Measurements from ENCODE around the gene PARG. TPM values are rescaled to one million over a fixed set of nuclear protein-coding genes. Genes with fewer than 3 reads are reported as not detected.

PARG gene
- polyA plus RNA-seq, 1 of the 3 experiments (the other 2 are of a cell fraction) = 12.1 TPM

GRCh38 chr10:49830846-49831245, 111.0 kb downstream of the PARG start:
- ChIA-PET CTCF (interaction anchor here (0.8 kb wide), 1 partner anchor 236 kb away, joined by 4 read pairs; no protein-coding TSS in a partner anchor), POLR2A (no interaction called here)
- Histone ChIP-seq H3K4me1 (ENCODE audit: control insufficient read depth in 1 of 2, insufficient read depth in 2 of 2, low read depth in 1 of 2, low read length in 1 of 2) (peaks cover 0 to 30% of the 10 kb centered on the region in 2 experiments), H3K79me2 (ENCODE audit: insufficient read depth) (no peaks in the 10 kb centered on the region), H3K4me2 (no peak overlapping the region), H3K27ac (ENCODE audit: low read depth in 2 of 2, low read length in 1 of 2) (peak overlapping the region; percentile 59 to 85; a peak in 3 of 4 replicates), H3K27me3 (ENCODE audit: insufficient read depth) (no peaks in the 10 kb centered on the region), H2AFZ (ENCODE audit: low read depth) (no peak overlapping the region), H3K9me3 (no peaks in the 10 kb centered on the region), H3K9ac (no peak overlapping the region), H4K20me1 (ENCODE audit: insufficient read depth) (no peaks in the 10 kb centered on the region), H3K36me3 (replicated peaks in 1 of 2; ENCODE audit: control insufficient read depth in 1 of 2, insufficient read depth in 2 of 2, low read length in 1 of 2) (peaks cover 14 to 50% of the 10 kb centered on the region in 2 experiments), H3K4me3 (ENCODE audit: low read depth in 2 of 2, low read length in 1 of 2) (no peak overlapping the region), H3K9me2 (no peaks in the 10 kb centered on the region), H3F3A (replicated peaks; ENCODE audit: insufficient read depth) (peaks cover 11% of the 10 kb centered on the region)
- no peak for DNase-seq
- TF ChIP-seq USF2 (IDR thresholded peaks at IDR 0.05; ENCODE audit: borderline replicate concordance, low read depth, low read length) (no peak), CTCF (IDR thresholded peaks at IDR 0.05) (no peak), FOXJ3 (CRISPR knock-in tag; IDR thresholded peaks at IDR 0.05) (no peak), REST (IDR thresholded peaks at IDR 0.05; ENCODE audit: low read depth, low read length) (no peak), SMC3 (IDR thresholded peaks at IDR 0.05; ENCODE audit: low read depth, low read length) (no peak), YY1 (IDR thresholded peaks at IDR 0.05; ENCODE audit: low read depth) (no peak), FOXM1 (IDR thresholded peaks at IDR 0.05; ENCODE audit: low read depth) (no peak), RCOR1 (IDR thresholded peaks at IDR 0.05; ENCODE audit: low read length) (no peak)

GRCh38 chr10:49830016-49830415, 111.8 kb downstream of the PARG start:
- 82% methylated on average over 3 of the region's 3 CpGs for WGBS (ENCODE audit: low lambda C conversion rate)
- H3F3A ChIP-seq (replicated peaks; ENCODE audit: insufficient read depth) = peaks cover 11% of the 10 kb centered on the region
- H3K4me2 ChIP-seq = no peak overlapping the region
- H3K79me2 ChIP-seq (ENCODE audit: insufficient read depth) = no peaks in the 10 kb centered on the region
- H3K9me2 ChIP-seq = no peaks in the 10 kb centered on the region
- H3K4me1 ChIP-seq (ENCODE audit: control insufficient read depth in 1 of 2, insufficient read depth in 2 of 2, low read depth in 1 of 2, low read length in 1 of 2) = peaks cover 0 to 30% of the 10 kb centered on the region in 2 experiments
- H3K4me3 ChIP-seq (ENCODE audit: low read depth in 2 of 2, low read length in 1 of 2) = no peak overlapping the region
- POLR2A ChIA-PET = no interaction called here
- H2AFZ ChIP-seq (ENCODE audit: low read depth) = no peak overlapping the region
- no peak overlapping the region for H3K9ac ChIP-seq
- H3K9me3 ChIP-seq = no peaks in the 10 kb centered on the region
- no peaks in the 10 kb centered on the region for H3K27me3 ChIP-seq (ENCODE audit: insufficient read depth)
- no peaks in the 10 kb centered on the region for H4K20me1 ChIP-seq (ENCODE audit: insufficient read depth)
- peak overlapping the region; percentile 59 to 85; a peak in 3 of 4 replicates for H3K27ac ChIP-seq (ENCODE audit: low read depth in 2 of 2, low read length in 1 of 2)
- no peak for DNase-seq
- CTCF ChIA-PET = no interaction called here
- peaks cover 18 to 49% of the 10 kb centered on the region in 2 experiments for H3K36me3 ChIP-seq (replicated peaks in 1 of 2; ENCODE audit: control insufficient read depth in 1 of 2, insufficient read depth in 2 of 2, low read length in 1 of 2)
- TF ChIP-seq REST (IDR thresholded peaks at IDR 0.05; ENCODE audit: low read depth, low read length) (no peak), EP300 (IDR thresholded peaks at IDR 0.05; ENCODE audit: borderline replicate concordance in 1 of 2, low read depth in 1 of 2, low read length in 1 of 2) (no peak), GABPA (IDR thresholded peaks at IDR 0.05; ENCODE audit: low read depth) (no peak), FOXJ3 (CRISPR knock-in tag; IDR thresholded peaks at IDR 0.05) (no peak), TEAD4 (IDR thresholded peaks at IDR 0.05; ENCODE audit: borderline replicate concordance, insufficient read depth) (no peak), RFX5 (IDR thresholded peaks at IDR 0.05; ENCODE audit: low read length) (no peak), NRF1 (IDR thresholded peaks at IDR 0.05; ENCODE audit: low read depth, low read length) (no peak), RXRA (IDR thresholded peaks at IDR 0.05; ENCODE audit: borderline replicate concordance, low read depth) (no peak), MXI1 (IDR thresholded peaks at IDR 0.05; ENCODE audit: low read depth, low read length) (no peak), IRF3 (IDR thresholded peaks at IDR 0.05; ENCODE audit: low read depth, low read length) (no peak)

Data from SK-N-SH (cell line).